Measurements from ENCODE around the gene DDX51.

DNA sequence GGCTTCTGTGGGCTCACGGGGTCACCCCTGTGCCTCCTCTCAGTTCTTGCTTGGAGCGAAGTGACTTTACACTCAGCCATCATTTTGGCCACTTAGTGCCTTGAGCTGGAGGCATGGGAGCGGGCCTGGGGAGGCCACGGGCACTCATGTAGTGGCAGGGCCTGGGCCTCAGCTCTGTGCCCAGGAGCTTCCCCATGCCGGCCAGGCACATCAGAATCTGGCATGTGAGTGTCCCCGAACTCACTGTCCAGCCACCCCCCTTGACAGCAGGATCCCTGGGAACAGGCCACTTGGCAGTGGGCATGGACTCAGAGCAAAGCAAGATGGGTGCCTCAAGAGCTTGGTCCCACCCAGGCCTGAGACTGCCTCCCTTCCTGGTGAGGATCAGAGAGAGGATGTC lies 29.5 kb downstream of the DDX51 start:
- TF ChIP-seq POLR2A (IDR thresholded peaks at IDR 0.05; ENCODE audit: low read length) = no peak
- no peak for TF ChIP-seq GATA1 (IDR thresholded peaks at IDR 0.05; ENCODE audit: low read depth, low read length)
